DMS153 treated with DMSO at 0.1 percent for 48 hours (cell line): ENCODE data around the gene DCST2.

Source experiments
- DNase-seq: peaks from one replicate; lab custom pipeline; 2025; ENCODE audit not compliant: unreplicated experiment; lab: John Stamatoyannopoulos, UW

DCST2 gene

GRCh38 chr1:155026588-155026987 lies 7.0 kb downstream of the DCST2 start:
- DNase-seq, result no peak

GRCh38 chr1:155026154-155026553 lies 7.4 kb downstream of the DCST2 start:
- DNase-seq, result no peak

- no peak for DNase-seq
Measured at GRCh38 chr1:155024315-155024714, 9.3 kb downstream of the DCST2 start.

GRCh38 chr1:155023627-155024026 lies 10.0 kb downstream of the DCST2 start:
- DNase-seq, result no peak

- peak; percentile 36 for DNase-seq
Measured at GRCh38 chr1:155022927-155023236, 10.7 kb downstream of the DCST2 start.

- DNase-seq, result no peak
Measured at GRCh38 chr1:155022136-155022926, 11.2 kb downstream of the DCST2 start.

- DNase-seq, result no peak
Measured at GRCh38 chr1:155019377-155020245, 14.0 kb downstream of the DCST2 start.

- no peak for DNase-seq
Measured at GRCh38 chr1:155018617-155019348, 14.8 kb downstream of the DCST2 start.

- DNase-seq, result no peak
Measured at GRCh38 chr1:155017946-155018316, 15.7 kb downstream of the DCST2 start.

GRCh38 chr1:155017041-155017945 lies 16.3 kb downstream of the DCST2 start:
- DNase-seq, result no peak

GRCh38 chr1:155016231-155016831 lies 17.2 kb downstream of the DCST2 start:
- DNase-seq, result no peak

- DNase-seq, result no peak
Measured at GRCh38 chr1:155015527-155016230, 17.9 kb downstream of the DCST2 start.

GRCh38 chr1:155014709-155015508 lies 18.7 kb downstream of the DCST2 start:
- no peak for DNase-seq

GRCh38 chr1:155013632-155014031 lies 19.9 kb downstream of the DCST2 start:
- DNase-seq, result no peak

- DNase-seq, result no peak
Measured at GRCh38 chr1:155012776-155013602, 20.6 kb downstream of the DCST2 start.

GRCh38 chr1:155012026-155012546 lies 21.5 kb downstream of the DCST2 start:
- DNase-seq, result no peak

GRCh38 chr1:155011437-155012025 lies 22.1 kb downstream of the DCST2 start:
- no peak for DNase-seq
